Measurements from ENCODE around the gene OR10H3. TPM values are rescaled to one million over a fixed set of nuclear protein-coding genes. Genes with fewer than 3 reads are reported as not detected.
A peak's percentile ranks its signal among the peaks of the same experiment; 100 is the strongest.

The OR10H3 gene, protein sequence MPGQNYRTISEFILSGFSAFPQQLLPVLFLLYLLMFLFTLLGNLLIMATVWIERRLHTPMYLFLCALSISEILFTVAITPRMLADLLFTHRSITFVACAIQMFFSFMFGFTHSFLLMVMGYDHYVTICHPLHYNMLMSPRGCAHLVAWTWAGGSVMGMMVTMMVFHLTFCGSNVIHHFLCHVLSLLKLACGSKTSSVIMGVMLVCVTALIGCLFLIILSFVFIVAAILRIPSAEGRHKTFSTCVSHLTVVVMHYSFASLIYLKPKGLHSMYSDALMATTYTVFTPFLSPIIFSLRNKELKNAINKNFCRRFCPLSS
- total RNA-seq (2016; rRNA removed; fragmentation: Illumina TruSeq; extraction: Trizol) (not detected in 2 replicates), polyA plus RNA-seq (2011; rRNA removed) (not detected in 2 replicates), polyA minus RNA-seq (2011; rRNA and poly(A)+ RNA removed; ENCODE audit: low replicate concordance) (not detected in 2 replicates), Bru-seq, nascent RNA (not detected), BruChase-seq, experiment 1, labeled RNA remaining after a 6-hour chase (percentile 14 among the genes with signal in this experiment), BruChase-seq, experiment 2, labeled RNA remaining after a 2-hour chase (not detected)
- total RNA-seq (2016; cell fraction: cytosol; rRNA removed; fragmentation: Illumina TruSeq; extraction: Trizol; ENCODE audit: low read depth), result not detected in 2 replicates
- total RNA-seq (2016; cell fraction: insoluble cytoplasmic fraction; rRNA removed; fragmentation: Illumina TruSeq; extraction: Trizol), result not detected in 2 replicates
- total RNA-seq (2016; cell fraction: membrane; rRNA removed; fragmentation: Illumina TruSeq; extraction: Trizol), result not detected in 2 replicates
- total RNA-seq (2016; cell fraction: nucleus; rRNA removed; fragmentation: Illumina TruSeq; extraction: Trizol), result not detected in 2 replicates
- not detected in 2 replicates for polyA plus RNA-seq (2011; cell fraction: cytosol; rRNA removed)
- polyA plus RNA-seq (2011; cell fraction: nucleus; rRNA removed), result not detected in 2 replicates
- not detected in 2 replicates for polyA plus RNA-seq (2012)
- not detected in 2 replicates for polyA plus RNA-seq (2016; cell fraction: cytosol; fragmentation: Illumina TruSeq; extraction: Trizol; ENCODE audit: low read depth)
- polyA plus RNA-seq (2016; cell fraction: insoluble cytoplasmic fraction; fragmentation: Illumina TruSeq; extraction: Trizol; ENCODE audit: low read depth), result not detected in 2 replicates
- polyA plus RNA-seq (2016; cell fraction: membrane; fragmentation: Illumina TruSeq; extraction: Trizol; ENCODE audit: low read depth), result not detected in 2 replicates
- polyA plus RNA-seq (2016; cell fraction: nucleus; fragmentation: Illumina TruSeq; extraction: Trizol; ENCODE audit: insufficient read depth, low read depth), result not detected in 2 replicates
- polyA minus RNA-seq (2011; cell fraction: cytosol; rRNA and poly(A)+ RNA removed), result not detected in 2 replicates
- polyA minus RNA-seq (2011; cell fraction: nucleus; rRNA and poly(A)+ RNA removed), result not detected in 2 replicates
- long read RNA-seq, experiment 1, result 0 reads
- long read RNA-seq, experiment 2, result 0 reads

DNA sequence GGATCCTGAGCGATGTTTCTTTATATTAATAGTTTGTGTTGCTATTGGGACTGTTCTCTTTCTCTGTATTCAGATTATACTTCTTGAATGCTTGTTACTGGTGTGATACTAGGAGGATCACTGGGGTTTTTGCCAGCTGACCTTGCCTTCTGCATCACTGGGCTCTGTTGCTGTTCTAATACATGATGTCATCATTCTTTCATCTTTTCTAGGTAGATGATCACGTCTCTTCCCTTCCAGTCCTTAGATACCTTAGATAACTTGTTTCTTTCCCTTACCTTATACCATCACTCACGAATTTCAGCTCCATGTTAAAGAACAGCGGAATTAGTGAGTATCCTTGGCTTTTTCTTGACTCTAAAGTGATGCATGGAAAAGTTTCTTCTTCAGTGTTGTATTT, at the start of gene OR10H3:
OR10H3 (plus strand) TSS at position 264 of the 400 bp plus-strand sequence. CDS start 3,408 bp downstream, outside the sequence.
- Histone ChIP-seq H3K27ac (ENCODE audit: extremely low read length, insufficient read depth, low read length) (no peak within 1 kb of the TSS), H4K20me1 (ENCODE audit: insufficient read depth, low read length) (no peaks in the 10 kb centered on the region), H3K27me3 (ENCODE audit: control insufficient read depth in 1 of 2, insufficient read depth in 2 of 2, low read length in 2 of 2) (no peaks in the 10 kb centered on the region), H3K4me3 (replicated peaks in 1 of 3; ENCODE audit: insufficient read depth in 1 of 3, low read depth in 2 of 3, low read length in 3 of 3) (no peak within 1 kb of the TSS), H3K9ac (ENCODE audit: insufficient read depth, low read depth, low read length) (no peak within 1 kb of the TSS), H2AFZ (ENCODE audit: low read length) (no peak within 1 kb of the TSS), H3K9me3 (ENCODE audit: low read length) (no peaks in the 10 kb centered on the region), H3K36me3 (replicated peaks in 1 of 2; ENCODE audit: control insufficient read depth in 1 of 2, insufficient read depth in 2 of 2, low read length in 2 of 2) (no peaks in the 10 kb centered on the region), H3K4me2 (ENCODE audit: low read depth, low read length) (no peak within 1 kb of the TSS), H3K79me2 (ENCODE audit: insufficient read depth, low read length) (no peaks in the 10 kb centered on the region), H3K4me1 (ENCODE audit: insufficient read depth, low read length) (no peaks in the 10 kb centered on the region)
- BruUV-seq (replicated peaks), result no TSS peak
- DNase-seq (ENCODE audit: low spot score), result no peak
- ChIA-PET CTCF (ENCODE audit: low intra/inter-chr PET ratio, low total read pairs) (no interaction called here), POLR2A (no interaction called here)
- TF ChIP-seq ZNF232 (CRISPR knock-in tag; IDR thresholded peaks at IDR 0.05; ENCODE audit: borderline replicate concordance) (no peak), ATF7 (IDR thresholded peaks at IDR 0.05) (peak; percentile 91), ATF7 (CRISPR knock-in tag; IDR thresholded peaks at IDR 0.05) (no peak), CREB1 (IDR thresholded peaks at IDR 0.05) (peak; percentile 37; the same call in 1 of the 2 replicates), CREB1 (CRISPR knock-in tag; IDR thresholded peaks at IDR 0.05) (no peak)
- in situ Hi-C loops (cut with HindIII; ENCODE audit: extremely low pct_ligation_motif_present, low pct_unique_long_range_greater_than_20kb) (no loop called here), intact Hi-C loops (cut with micrococcal nuclease; ENCODE audit: unreplicated experiment) (no loop called here)
- WGBS (ENCODE audit: low lambda C conversion rate), result 9% methylated on average over 4 of the region's 4 CpGs
- no peak for ATAC-seq
- FAIRE-seq, result no peak
